Stimulated activated CD4-positive, alpha-beta T cell treated with anti-CD3 and anti-CD28 coated beads, Interleukin-15, amount 100 ng/mL, for 1 hour (primary cell): ENCODE data around the gene CDK5.
A peak's percentile ranks its signal among the peaks of the same experiment; 100 is the strongest.
"Not testable (repeated sequence)": the region's sequence is repeated elsewhere in the genome, so short reads cannot be mapped to it uniquely, and the experiment has no call there.

ENCODE experiments used
- DNase-seq, 2 donors: peaks; one replicate each; pipeline ENCODE4 v3.0.0-alpha.2; 2020; ENCODE audit warnings: low read depth in 1 of 2, low spot score in 1 of 2

CDK5 gene

GRCh38 chr7:151035902-151036301 lies 21.8 kb downstream of the CDK5 start:
- no peak for DNase-seq

GRCh38 chr7:151035026-151035717 lies 22.5 kb downstream of the CDK5 start:
- DNase-seq, result no peak

- no peak for DNase-seq
These were observed 23.2 kb downstream of the CDK5 start for GRCh38 chr7:151034312-151035025.

- DNase-seq, result no peak
These were observed 23.8 kb downstream of the CDK5 start for GRCh38 chr7:151033864-151034249.

GRCh38 chr7:151032936-151033863 lies 24.5 kb downstream of the CDK5 start:
- no peak for DNase-seq

GRCh38 chr7:151031011-151031410 lies 26.7 kb downstream of the CDK5 start:
- DNase-seq, result no peak

GRCh38 chr7:151028948-151029501 lies 28.7 kb downstream of the CDK5 start:
- DNase-seq, result no peak

GRCh38 chr7:151028131-151028947 lies 29.4 kb downstream of the CDK5 start, which contains the start of gene ABCB8:
TSS of gene ABCB8 (plus strand) at chr7:151028450. CDS start at chr7:151028516, 66 bp downstream.
- peak; percentile 87 to 96 for DNase-seq

- DNase-seq, result not testable (repeated sequence)
These were observed 30.0 kb downstream of the CDK5 start for GRCh38 chr7:151027728-151028130.

GRCh38 chr7:151026771-151027727 lies 30.6 kb downstream of the CDK5 start:
- not testable (repeated sequence) for DNase-seq

GRCh38 chr7:151025924-151026671 lies 31.6 kb downstream of the CDK5 start:
- no peak for DNase-seq

- no peak for DNase-seq
These were observed 33.2 kb downstream of the CDK5 start, which contains the start of gene ATG9B for GRCh38 chr7:151024435-151025056. TSS of gene ATG9B (minus strand) at chr7:151024494. CDS start at chr7:151024423, 71 bp downstream.

- no peak for DNase-seq
These were observed 34.5 kb downstream of the CDK5 start for GRCh38 chr7:151023232-151023631.

GRCh38 chr7:151020231-151020630 lies 37.5 kb downstream of the CDK5 start:
- DNase-seq, result no peak

- DNase-seq, result no peak
These were observed 38.6 kb downstream of the CDK5 start for GRCh38 chr7:151019130-151019447.

GRCh38 chr7:151018421-151019129 lies 39.1 kb downstream of the CDK5 start:
- DNase-seq, result peak in 1 of 2 donors; percentile 34

GRCh38 chr7:151017953-151018420 lies 39.7 kb downstream of the CDK5 start:
- DNase-seq, result peak; percentile 63 to 81
